CD4-positive, alpha-beta memory T cell (primary cell): ENCODE measurements around the gene PGAP3. TPM values are rescaled to one million over a fixed set of nuclear protein-coding genes. Genes with fewer than 3 reads are reported as not detected.
"Not testable (repeated sequence)": the region's sequence is repeated elsewhere in the genome, so short reads cannot be mapped to it uniquely, and the experiment has no call there.

Experiments used
- CTCF ChIA-PET: fragments of 350-600 bp; sonication (Branson Sonifier 250); formaldehyde crosslinking; loops from one replicate; lab custom pipeline; 2021; ENCODE audit warnings: inconsistent platforms; ENCODE audit not compliant: partially characterized antibody; lab: Charles Lee
- POLR2A ChIA-PET: fragments of 350-600 bp; sonication (Branson Sonifier 250); formaldehyde crosslinking; loops from one replicate; lab custom pipeline; 2021; ENCODE audit not compliant: partially characterized antibody; lab: Charles Lee
- DNase-seq, 5 donors: peaks; one replicate each; pipeline versions ENCODE4 v3.0.0 to v3.0.0-alpha.2; 2020 to 2022; ENCODE audit warnings: mixed read lengths in 1 of 5
- H3K27ac ChIP-seq: one replicate; pipeline ENCODE4 v1.7.0; 2013; ENCODE audit warnings: low read depth, low read length
- H3K27me3 ChIP-seq: 2 replicates; pipeline ENCODE4 v1.7.0; 2013; ENCODE audit warnings: mild to moderate bottlenecking, low read length, moderate library complexity; ENCODE audit not compliant: insufficient read depth
- H3K36me3 ChIP-seq: 2 replicates; pipeline ENCODE4 v1.7.0; 2013; ENCODE audit warnings: mild to moderate bottlenecking, low read length, moderate library complexity; ENCODE audit not compliant: insufficient read depth
- H3K4me1 ChIP-seq: 2 replicates; pipeline ENCODE4 v1.7.0; 2013; ENCODE audit warnings: mild to moderate bottlenecking, low read length, moderate library complexity; ENCODE audit not compliant: insufficient read depth
- H3K4me3 ChIP-seq, 2 donors: one replicate each; pipeline ENCODE4 v1.7.0; 2013; ENCODE audit warnings: low read length in 2 of 2, mild to moderate bottlenecking in 1 of 2
- H3K9me3 ChIP-seq, 2 donors: one replicate each; pipeline ENCODE4 v1.7.0; 2013; ENCODE audit warnings: low read length in 2 of 2, control low read depth in 1 of 2; ENCODE audit not compliant: control insufficient read depth in 1 of 2
- H3K27ac Mint-ChIP-seq, 7 donors: one replicate each; pipeline ENCODE4 v1.8.0; 2020 to 2021; ENCODE audit warnings: mixed read lengths in 7 of 7, mild to moderate bottlenecking in 6 of 7, inconsistent platforms in 3 of 7, moderate library complexity in 3 of 7
- H3K27me3 Mint-ChIP-seq, 2 donors: one replicate each; pipeline ENCODE4 v1.8.0; 2020 to 2021; ENCODE audit warnings: mixed read lengths in 2 of 2
- H3K36me3 Mint-ChIP-seq, 2 donors: one replicate each; pipeline ENCODE4 v1.8.0; 2020 to 2021; ENCODE audit warnings: mixed read lengths in 2 of 2, inconsistent platforms in 1 of 2, mild to moderate bottlenecking in 1 of 2
- H3K4me1 Mint-ChIP-seq, 4 donors: one replicate each; pipeline ENCODE4 v1.8.0; 2020 to 2021; ENCODE audit warnings: mixed read lengths in 4 of 4, mild to moderate bottlenecking in 1 of 4
- H3K4me3 Mint-ChIP-seq, 8 donors: one replicate each; pipeline ENCODE4 v1.8.0; 2020 to 2021; ENCODE audit warnings: mixed read lengths in 8 of 8, mild to moderate bottlenecking in 7 of 8, moderate library complexity in 6 of 8, inconsistent platforms in 3 of 8
- H3K9me3 Mint-ChIP-seq, 8 donors: one replicate each; pipeline ENCODE4 v1.8.0; 2020 to 2021; ENCODE audit warnings: mixed read lengths in 8 of 8, mild to moderate bottlenecking in 5 of 8, inconsistent platforms in 3 of 8, moderate library complexity in 1 of 8
- intact Hi-C: fragments of 100-400 bp; cut with micrococcal nuclease; formaldehyde crosslinking; loops from one replicate; pipeline ENCODE4 v1.15.1; 2023
- polyA plus RNA-seq, 2 donors: library from polyadenylated mRNA; unstranded; fragments of 300-500 nt; fragmentation: Illumina TruSeq; gene quantifications; one replicate each; pipeline ENCODE4 v1.2.3, GENCODE V29; 2021
- total RNA-seq, 2 experiments: library from RNA; stranded (reverse); gene quantifications; one replicate each; pipeline ENCODE4 v1.2.3, GENCODE V29; 2021

Gene PGAP3
- total and polyA plus RNA-seq, 4 experiments from 2014 or later: 22.1 to 30.5 (median 28.0) TPM

DNA sequence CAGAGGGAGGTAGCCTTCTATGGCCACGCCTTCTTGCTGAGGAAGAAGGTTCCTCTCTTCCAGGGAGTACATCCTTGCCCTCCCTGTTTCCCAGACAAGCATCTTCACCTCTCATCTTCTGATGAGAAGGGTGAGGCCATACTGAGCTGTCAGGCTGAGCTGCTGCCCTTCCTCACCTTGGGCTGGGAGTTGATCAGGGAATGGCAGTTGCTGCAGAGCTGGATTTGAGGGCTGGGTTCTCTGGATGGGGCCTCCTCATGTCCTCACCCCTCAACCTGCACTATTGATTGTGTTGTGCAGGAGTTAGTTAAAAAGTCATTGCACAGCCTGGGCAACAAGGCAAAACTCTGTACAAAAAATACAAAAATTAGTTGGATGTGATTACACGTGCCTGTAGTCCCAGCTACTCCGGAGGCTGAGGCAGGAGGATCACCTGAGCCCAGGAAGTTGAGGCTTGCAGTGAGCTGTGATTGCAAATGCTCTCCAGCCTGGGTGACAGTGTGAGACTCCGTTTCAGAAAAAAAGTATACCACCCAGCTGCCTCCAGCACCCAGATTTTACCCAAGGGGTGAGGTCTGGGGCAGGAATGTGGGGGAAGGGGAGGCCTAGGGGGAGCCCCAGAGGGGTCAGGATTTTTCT lies 14.0 kb upstream of the PGAP3 start:
- peaks cover 6% of the 10 kb centered on the region for H3K4me1 ChIP-seq
- peaks cover 3% of the 10 kb centered on the region for H3K27me3 ChIP-seq
- DNase-seq: no peak
- POLR2A ChIA-PET: interaction anchor here (0.7 kb wide), 2 partner anchors 13 to 28 kb away, joined by 3 read pairs; partner anchors contain the start of gene MIEN1
- no peaks in the 10 kb centered on the region for H3K36me3 ChIP-seq
- intact Hi-C loops: no loop called here
- H3K9me3 Mint-ChIP-seq: no peaks in the 10 kb centered on the region
- no peak overlapping the region for H3K4me3 ChIP-seq
- peaks cover 7 to 37% (median 13%) of the 10 kb centered on the region in 4 donors for H3K4me1 Mint-ChIP-seq
- peaks cover 25 to 31% of the 10 kb centered on the region in 2 donors for H3K27me3 Mint-ChIP-seq
- H3K36me3 Mint-ChIP-seq: no peaks in the 10 kb centered on the region
- H3K27ac ChIP-seq: no peak overlapping the region
- H3K4me3 Mint-ChIP-seq: no peak overlapping the region
- CTCF ChIA-PET: no interaction called here
- H3K27ac Mint-ChIP-seq: no peak overlapping the region
- H3K9me3 ChIP-seq: no peaks in the 10 kb centered on the region

DNA sequence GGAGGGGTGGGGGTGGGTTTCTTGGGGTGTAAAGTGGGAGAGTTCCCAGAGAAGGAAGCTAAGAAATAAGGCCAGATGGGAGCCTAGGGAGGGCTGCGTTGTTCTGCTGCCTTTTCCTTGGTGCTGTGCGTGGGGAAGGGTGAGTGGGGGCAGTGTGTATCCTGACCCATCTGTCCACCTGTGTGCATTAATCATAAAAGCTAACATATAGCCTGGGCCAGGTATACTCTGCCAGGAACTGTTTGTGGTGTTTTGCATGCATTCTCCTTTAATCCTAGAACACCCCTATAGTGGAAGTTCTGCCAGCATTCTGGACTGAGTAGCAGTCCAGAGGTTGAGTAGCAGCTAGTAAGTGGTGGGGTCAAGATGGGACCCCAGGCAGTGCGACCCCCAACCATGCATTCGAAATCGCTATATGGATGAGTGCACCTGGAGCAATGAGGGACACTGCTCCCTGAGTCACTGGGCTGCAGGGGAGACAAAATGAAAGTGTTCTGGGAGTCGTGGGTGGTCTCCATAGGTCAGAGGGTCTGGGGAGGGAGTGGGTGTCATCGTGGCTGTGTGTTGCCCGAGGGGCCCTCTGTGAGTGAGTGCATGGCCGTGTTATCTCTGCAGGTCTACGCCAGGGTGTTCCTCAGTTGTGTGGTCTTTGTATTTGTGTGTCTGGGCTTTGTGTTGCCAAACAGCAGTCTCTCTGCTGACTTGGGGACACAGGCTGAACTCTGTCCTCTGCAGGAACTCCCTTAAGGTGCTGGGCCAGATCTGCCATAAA lies 13.3 kb upstream of the PGAP3 start:
- Histone ChIP-seq H3K36me3 (no peaks in the 10 kb centered on the region), H3K4me1 (no peaks in the 10 kb centered on the region), H3K27ac (no peak overlapping the region), H3K9me3 (no peaks in the 10 kb centered on the region), H3K27me3 (peaks cover 3% of the 10 kb centered on the region), H3K4me3 (no peak overlapping the region)
- POLR2A ChIA-PET: interaction anchor here (0.7 to 1.4 kb wide), 3 partner anchors 13 to 29 kb away, joined by 3 read pairs; partner anchors contain the start of gene MIEN1
- DNase-seq: no peak
- CTCF ChIA-PET: no interaction called here
- Mint-ChIP-seq H3K36me3 (no peaks in the 10 kb centered on the region), H3K27me3 (peaks cover 25 to 31% of the 10 kb centered on the region in 2 donors), H3K9me3 (no peaks in the 10 kb centered on the region), H3K4me3 (peak overlapping the region in 3 of 8 donors; percentile 4 to 25 (median 24)), H3K4me1 (peaks cover 4 to 30% (median 7%) of the 10 kb centered on the region in 4 donors), H3K27ac (no peak overlapping the region)
- intact Hi-C loops: no loop called here

GRCh38 chr17:39700148-39700987 lies 12.5 kb upstream of the PGAP3 start:
- no peak overlapping the region for H3K4me3 ChIP-seq
- Mint-ChIP-seq H3K27ac (no peak overlapping the region), H3K27me3 (peaks cover 25 to 31% of the 10 kb centered on the region in 2 donors), H3K9me3 (no peaks in the 10 kb centered on the region), H3K4me3 (peak overlapping the region in 1 of 8 donors; percentile 4), H3K36me3 (no peaks in the 10 kb centered on the region), H3K4me1 (peaks cover 4 to 30% (median 7%) of the 10 kb centered on the region in 4 donors)
- H3K27me3 ChIP-seq: peaks cover 3% of the 10 kb centered on the region
- H3K36me3 ChIP-seq: no peaks in the 10 kb centered on the region
- ChIA-PET CTCF (no interaction called here), POLR2A (interaction anchor here (0.6 to 1.4 kb wide), 4 partner anchors 12 to 59 kb away, joined by 3 to 5 read pairs (median 3); partner anchors contain the start of gene PGAP3)
- H3K4me1 ChIP-seq: no peaks in the 10 kb centered on the region
- intact Hi-C loops: no loop called here
- H3K27ac ChIP-seq: no peak overlapping the region
- no peak for DNase-seq
- H3K9me3 ChIP-seq: no peaks in the 10 kb centered on the region

DNA sequence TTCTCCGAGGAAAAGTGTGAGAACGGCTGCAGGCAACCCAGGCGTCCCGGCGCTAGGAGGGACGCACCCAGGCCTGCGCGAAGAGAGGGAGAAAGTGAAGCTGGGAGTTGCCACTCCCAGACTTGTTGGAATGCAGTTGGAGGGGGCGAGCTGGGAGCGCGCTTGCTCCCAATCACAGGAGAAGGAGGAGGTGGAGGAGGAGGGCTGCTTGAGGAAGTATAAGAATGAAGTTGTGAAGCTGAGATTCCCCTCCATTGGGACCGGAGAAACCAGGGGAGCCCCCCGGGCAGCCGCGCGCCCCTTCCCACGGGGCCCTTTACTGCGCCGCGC lies 11.9 kb upstream of the PGAP3 start, which contains the start of gene ERBB2:
Gene ERBB2, plus strand, starts transcription at position 247 of the 330 bp plus-strand sequence. CDS start 175 bp downstream, outside the sequence.
- peaks cover 0 to 2% of the 10 kb centered on the region in 2 donors for H3K36me3 Mint-ChIP-seq
- Histone ChIP-seq H3K9me3 (no peaks in the 10 kb centered on the region), H3K4me1 (no peaks in the 10 kb centered on the region), H3K4me3 (no peak within 1 kb of the TSS), H3K36me3 (no peaks in the 10 kb centered on the region), H3K27ac (no peak within 1 kb of the TSS), H3K27me3 (peaks cover 3% of the 10 kb centered on the region)
- DNase-seq: no peak
- intact Hi-C loops: no loop called here
- peaks cover 25 to 31% of the 10 kb centered on the region in 2 donors for H3K27me3 Mint-ChIP-seq
- peak within 1 kb of the TSS in 1 of 7 donors; percentile 76 for H3K27ac Mint-ChIP-seq
- H3K9me3 Mint-ChIP-seq: no peaks in the 10 kb centered on the region
- CTCF ChIA-PET: interaction anchor here (1.0 kb wide), 1 partner anchor 29 kb away, joined by 3 read pairs; no protein-coding TSS in a partner anchor
- H3K4me1 Mint-ChIP-seq: peaks cover 4 to 29% (median 7%) of the 10 kb centered on the region in 4 donors
- POLR2A ChIA-PET: interaction anchor here (0.6 to 1.4 kb wide), 3 partner anchors 12 to 24 kb away, joined by 3 to 5 read pairs (median 3); partner anchors contain the start of gene PGAP3
- H3K4me3 Mint-ChIP-seq: peak within 1 kb of the TSS in 6 of 8 donors; percentile 36 to 76 (median 42)

GRCh38 chr17:39699157-39699817 lies 11.4 kb upstream of the PGAP3 start:
- intact Hi-C loops, H3K4me3 ChIP-seq, DNase-seq, H3K27me3 ChIP-seq, H3K4me1 ChIP-seq, H3K9me3 Mint-ChIP-seq, H3K36me3 ChIP-seq, H3K27ac ChIP-seq, H3K36me3 Mint-ChIP-seq, H3K9me3 ChIP-seq: not testable (repeated sequence)
- H3K27ac Mint-ChIP-seq: peak overlapping the region in 1 of 7 donors; percentile 76
- CTCF ChIA-PET: interaction anchor here (1.0 kb wide), 1 partner anchor 29 kb away, joined by 3 read pairs; no protein-coding TSS in a partner anchor
- H3K4me1 Mint-ChIP-seq: peaks cover 4 to 24% (median 7%) of the 10 kb centered on the region in 4 donors
- POLR2A ChIA-PET: interaction anchor here (1.2 kb wide), 2 partner anchors 11 to 76 kb away, joined by 4 to 5 read pairs; partner anchors contain the start of gene PGAP3
- H3K4me3 Mint-ChIP-seq: peak overlapping the region in 6 of 8 donors; percentile 36 to 76 (median 42)
- peaks cover 25 to 31% of the 10 kb centered on the region in 2 donors for H3K27me3 Mint-ChIP-seq

GRCh38 chr17:39697961-39698360 lies 10.1 kb upstream of the PGAP3 start:
- Histone ChIP-seq H3K36me3 (no peaks in the 10 kb centered on the region), H3K9me3 (no peaks in the 10 kb centered on the region), H3K4me1 (no peaks in the 10 kb centered on the region), H3K4me3 (no peak overlapping the region), H3K27ac (no peak overlapping the region), H3K27me3 (peaks cover 3% of the 10 kb centered on the region)
- H3K4me3 Mint-ChIP-seq: no peak overlapping the region
- peaks cover 2 to 4% of the 10 kb centered on the region in 2 donors for H3K36me3 Mint-ChIP-seq
- H3K4me1 Mint-ChIP-seq: peaks cover 4 to 21% (median 5%) of the 10 kb centered on the region in 4 donors
- H3K9me3 Mint-ChIP-seq: no peaks in the 10 kb centered on the region
- intact Hi-C loops: no loop called here
- H3K27ac Mint-ChIP-seq: peak overlapping the region in 1 of 7 donors; percentile 53
- ChIA-PET CTCF (no interaction called here), POLR2A (interaction anchor here (1.2 kb wide), 1 partner anchor 74 kb away, joined by 4 read pairs; no protein-coding TSS in a partner anchor)
- DNase-seq: no peak
- peaks cover 25 to 31% of the 10 kb centered on the region in 2 donors for H3K27me3 Mint-ChIP-seq
